ENCODE measurements around the gene ARSK. TPM values are rescaled to one million over a fixed set of nuclear protein-coding genes. Genes with fewer than 3 reads are reported as not detected.

The ARSK gene, protein sequence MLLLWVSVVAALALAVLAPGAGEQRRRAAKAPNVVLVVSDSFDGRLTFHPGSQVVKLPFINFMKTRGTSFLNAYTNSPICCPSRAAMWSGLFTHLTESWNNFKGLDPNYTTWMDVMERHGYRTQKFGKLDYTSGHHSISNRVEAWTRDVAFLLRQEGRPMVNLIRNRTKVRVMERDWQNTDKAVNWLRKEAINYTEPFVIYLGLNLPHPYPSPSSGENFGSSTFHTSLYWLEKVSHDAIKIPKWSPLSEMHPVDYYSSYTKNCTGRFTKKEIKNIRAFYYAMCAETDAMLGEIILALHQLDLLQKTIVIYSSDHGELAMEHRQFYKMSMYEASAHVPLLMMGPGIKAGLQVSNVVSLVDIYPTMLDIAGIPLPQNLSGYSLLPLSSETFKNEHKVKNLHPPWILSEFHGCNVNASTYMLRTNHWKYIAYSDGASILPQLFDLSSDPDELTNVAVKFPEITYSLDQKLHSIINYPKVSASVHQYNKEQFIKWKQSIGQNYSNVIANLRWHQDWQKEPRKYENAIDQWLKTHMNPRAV
- total RNA-seq: 1 to 10 TPM; 4.6 to 4.7 TPM

DNA sequence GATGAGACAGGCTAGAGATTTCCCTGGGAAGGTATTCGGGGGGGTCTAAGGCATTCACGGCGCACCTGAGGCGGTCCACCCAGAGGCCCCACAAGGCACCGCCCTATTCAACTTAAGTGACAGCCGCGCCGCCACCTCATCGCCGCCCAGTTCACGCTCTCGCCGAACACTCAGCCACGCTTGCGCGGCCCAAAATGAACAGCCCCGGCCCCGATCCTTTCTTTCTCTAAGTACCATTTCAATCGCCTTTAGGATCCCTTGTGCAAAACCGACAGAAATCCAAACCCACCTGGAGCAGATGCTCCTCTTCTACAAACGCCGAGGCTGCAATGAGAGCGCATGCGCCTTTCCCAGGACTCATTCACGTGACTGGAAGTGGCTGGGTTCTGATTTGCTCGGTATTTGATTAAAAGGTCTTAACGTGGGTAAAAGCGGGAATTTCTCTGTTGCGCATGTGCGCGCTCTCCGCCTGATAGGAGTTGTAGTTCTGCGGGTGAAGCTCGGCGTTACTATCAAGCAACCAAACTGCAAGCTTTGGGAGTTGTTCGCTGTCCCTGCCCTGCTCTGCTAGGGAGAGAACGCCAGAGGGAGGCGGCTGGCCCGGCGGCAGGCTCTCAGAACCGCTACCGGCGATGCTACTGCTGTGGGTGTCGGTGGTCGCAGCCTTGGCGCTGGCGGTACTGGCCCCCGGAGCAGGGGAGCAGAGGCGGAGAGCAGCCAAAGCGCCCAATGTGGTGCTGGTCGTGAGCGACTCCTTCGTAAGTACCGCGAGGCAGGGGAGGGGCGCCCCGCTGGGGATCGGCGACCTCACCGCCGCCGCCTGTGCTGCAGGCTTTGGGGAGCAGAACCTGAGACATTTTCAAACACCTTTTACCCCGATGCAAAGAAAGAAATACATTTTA lies at the start of gene ARSK, which contains the start of gene SKIC3:
TSS of gene ARSK (plus strand) at position 455 of the 902 bp plus-strand sequence. CDS start at position 633, 178 bp downstream.
TSS of gene SKIC3 (minus strand) at position 331 of the 902 bp plus-strand sequence. CDS start 7,827 bp downstream, outside the sequence.
- DNase-seq (peak; percentile 84), ATAC-seq (ENCODE audit: low read depth) (peak; percentile 92)
- H3K36me3 Mint-ChIP-seq: peaks cover 11% of the 10 kb centered on the region
- H3K27me3 Mint-ChIP-seq: no peaks in the 10 kb centered on the region
- peak within 1 kb of the TSS; percentile 98 for H3K4me3 Mint-ChIP-seq
- peaks cover 26% of the 10 kb centered on the region for H3K4me1 Mint-ChIP-seq
- POLR2A ChIA-PET: interaction anchor here (0.5 to 1.0 kb wide), 6 partner anchors 31 to 1253 kb away, joined by 3 to 7 read pairs (median 4); partner anchors contain the start of gene RFESD
- no peaks in the 10 kb centered on the region for H3K9me3 Mint-ChIP-seq
- H3K27ac Mint-ChIP-seq: peak within 1 kb of the TSS; percentile 92

DNA sequence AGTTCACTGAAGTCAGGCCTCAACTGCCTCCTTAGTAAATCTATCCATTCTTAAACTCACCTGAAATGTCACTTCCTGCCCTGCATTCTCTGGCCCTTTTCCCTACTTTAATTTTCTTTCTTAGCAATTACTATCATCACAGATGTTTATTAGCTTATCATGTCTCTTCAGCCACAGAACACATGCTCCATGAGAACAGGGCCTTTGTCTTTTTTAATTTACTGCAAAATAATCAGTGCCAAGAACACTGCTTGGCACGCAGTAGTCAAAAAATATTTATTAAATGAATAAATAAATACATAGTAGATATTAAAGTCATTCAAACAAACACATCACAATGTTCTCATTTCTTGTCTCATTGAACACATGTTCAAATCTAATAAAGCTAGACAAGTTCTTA lies 46.4 kb upstream of the ARSK start:
- DNase-seq (no peak), ATAC-seq (ENCODE audit: low read depth) (no peak)
- POLR2A ChIA-PET: no interaction called here
- H3K9me3 Mint-ChIP-seq: no peaks in the 10 kb centered on the region
- H3K36me3 Mint-ChIP-seq: peaks cover 31% of the 10 kb centered on the region
- no peaks in the 10 kb centered on the region for H3K27me3 Mint-ChIP-seq
- H3K4me1 Mint-ChIP-seq: no peaks in the 10 kb centered on the region
- no peak overlapping the region for H3K27ac Mint-ChIP-seq
- no peak overlapping the region for H3K4me3 Mint-ChIP-seq

DNA sequence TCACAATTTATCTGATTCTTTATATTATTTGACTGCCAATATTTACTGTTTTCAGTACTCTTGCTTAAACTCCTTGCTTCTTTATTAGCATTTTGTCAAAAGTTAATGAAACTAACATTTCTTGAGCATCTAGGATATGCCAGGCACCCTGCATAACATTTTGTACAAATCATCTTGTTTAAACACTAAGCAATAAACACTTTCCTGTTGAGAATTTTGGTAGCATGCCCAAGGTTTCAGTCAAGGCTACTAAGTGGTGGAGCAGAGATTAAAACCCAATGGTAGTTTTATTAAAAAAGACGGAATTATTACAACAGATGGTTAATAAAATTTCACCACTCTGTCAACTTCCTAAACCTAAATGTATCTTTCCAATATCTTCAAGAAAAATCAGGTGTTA lies 43.3 kb upstream of the ARSK start:
- Mint-ChIP-seq H3K4me1 (no peaks in the 10 kb centered on the region), H3K27ac (no peak overlapping the region), H3K36me3 (peaks cover 26% of the 10 kb centered on the region), H3K9me3 (no peaks in the 10 kb centered on the region), H3K4me3 (no peak overlapping the region), H3K27me3 (no peaks in the 10 kb centered on the region)
- ATAC-seq (ENCODE audit: low read depth) (no peak), DNase-seq (no peak)
- POLR2A ChIA-PET: no interaction called here

DNA sequence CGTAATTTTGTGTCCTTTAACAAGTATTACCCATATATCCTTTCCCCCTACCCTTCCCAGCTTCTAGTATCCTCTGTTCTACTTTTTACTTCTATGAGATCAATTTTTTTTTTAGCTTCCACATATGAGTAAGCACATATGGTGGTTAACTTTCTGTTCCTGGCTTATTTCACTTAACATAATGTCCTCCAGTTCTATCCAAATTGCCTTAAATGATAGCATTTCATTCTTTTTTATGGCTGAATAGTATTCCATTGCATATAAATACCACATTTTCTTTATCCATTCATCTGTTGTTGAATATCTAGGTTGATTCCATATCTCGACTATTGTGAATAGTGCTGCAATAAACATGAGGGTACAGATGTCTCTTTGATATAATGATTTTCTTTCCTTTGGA lies 36.5 kb upstream of the ARSK start:
- Mint-ChIP-seq H3K27ac (no peak overlapping the region), H3K36me3 (peaks cover 28% of the 10 kb centered on the region)

DNA sequence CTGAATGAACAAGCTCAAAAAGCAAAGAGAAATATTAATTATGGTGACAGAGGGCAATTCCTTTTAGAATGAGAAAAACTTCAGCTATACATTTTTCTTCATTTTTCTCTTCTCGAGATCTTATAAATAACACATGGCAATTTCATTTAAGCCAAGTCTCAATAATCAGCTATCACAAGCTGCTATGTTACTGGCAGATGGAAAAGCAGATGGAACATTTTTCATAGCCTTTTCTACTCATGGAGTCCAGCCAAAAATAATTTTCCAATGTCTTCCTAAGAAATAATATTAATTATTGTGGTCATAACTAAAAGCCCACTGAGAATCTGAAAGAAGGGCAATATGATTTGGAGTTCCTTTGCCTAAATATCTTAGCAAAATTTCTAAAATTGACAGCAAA lies 35.8 kb upstream of the ARSK start:
- no peaks in the 10 kb centered on the region for H3K27me3 Mint-ChIP-seq
- POLR2A ChIA-PET: no interaction called here
- no peak for DNase-seq
- H3K9me3 Mint-ChIP-seq: no peaks in the 10 kb centered on the region
- H3K4me1 Mint-ChIP-seq: no peaks in the 10 kb centered on the region
- no peak overlapping the region for H3K27ac Mint-ChIP-seq
- ATAC-seq (ENCODE audit: low read depth): no peak
- peaks cover 28% of the 10 kb centered on the region for H3K36me3 Mint-ChIP-seq
- H3K4me3 Mint-ChIP-seq: no peak overlapping the region

More for the DNA sequence above, 36.5 kb upstream of the ARSK start:
- POLR2A ChIA-PET: no interaction called here
- Mint-ChIP-seq H3K4me1 (no peaks in the 10 kb centered on the region), H3K27me3 (no peaks in the 10 kb centered on the region), H3K9me3 (no peaks in the 10 kb centered on the region), H3K4me3 (no peak overlapping the region)
- ATAC-seq (ENCODE audit: low read depth): no peak
- DNase-seq: no peak

DNA sequence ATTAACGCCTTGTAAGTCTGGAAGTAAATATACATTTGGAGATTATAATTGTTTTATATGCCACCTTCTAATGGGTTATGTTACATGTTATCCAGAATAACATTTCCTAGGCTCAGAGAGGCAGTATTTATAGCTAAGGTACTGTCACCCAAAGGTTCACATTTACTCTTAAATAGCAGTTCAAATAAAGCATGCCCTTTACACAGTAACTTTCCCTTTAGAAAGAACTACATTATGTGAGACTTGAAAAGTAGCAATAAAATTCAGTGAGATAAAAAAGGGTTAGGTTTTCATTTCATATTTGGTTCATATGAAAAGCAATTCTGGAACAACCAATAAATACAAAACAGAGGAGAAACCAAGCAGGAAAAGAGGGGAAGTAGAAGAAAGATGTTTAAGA lies 35.2 kb upstream of the ARSK start:
- no peaks in the 10 kb centered on the region for H3K9me3 Mint-ChIP-seq
- H3K4me3 Mint-ChIP-seq: no peak overlapping the region
- no peak for DNase-seq
- POLR2A ChIA-PET: no interaction called here
- no peaks in the 10 kb centered on the region for H3K27me3 Mint-ChIP-seq
- H3K36me3 Mint-ChIP-seq: peaks cover 29% of the 10 kb centered on the region
- ATAC-seq (ENCODE audit: low read depth): no peak
- H3K4me1 Mint-ChIP-seq: no peaks in the 10 kb centered on the region
- no peak overlapping the region for H3K27ac Mint-ChIP-seq

DNA sequence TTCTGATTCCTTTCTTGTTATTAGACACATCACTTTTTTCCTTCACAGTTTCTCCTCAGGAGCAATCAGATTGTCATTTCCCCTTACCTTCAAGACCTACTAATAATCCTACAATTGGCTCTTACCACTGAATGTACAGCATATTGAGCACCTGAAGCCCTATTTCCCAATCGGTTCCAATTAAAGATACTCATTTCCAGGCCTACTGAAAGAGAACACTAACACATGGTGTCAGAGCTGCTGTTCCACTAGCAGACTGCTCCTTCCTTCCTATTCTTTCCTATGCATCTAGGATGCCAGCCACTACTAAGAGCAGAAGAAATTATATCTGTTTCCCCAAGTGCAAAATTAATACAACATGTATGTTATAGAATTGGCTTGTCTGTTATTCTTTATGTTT lies 34.7 kb upstream of the ARSK start:
- H3K4me3 Mint-ChIP-seq: no peak overlapping the region
- H3K27ac Mint-ChIP-seq: no peak overlapping the region
- POLR2A ChIA-PET: no interaction called here
- no peaks in the 10 kb centered on the region for H3K4me1 Mint-ChIP-seq
- no peaks in the 10 kb centered on the region for H3K9me3 Mint-ChIP-seq
- H3K27me3 Mint-ChIP-seq: no peaks in the 10 kb centered on the region
- no peak for ATAC-seq (ENCODE audit: low read depth)
- peaks cover 26% of the 10 kb centered on the region for H3K36me3 Mint-ChIP-seq
- no peak for DNase-seq

DNA sequence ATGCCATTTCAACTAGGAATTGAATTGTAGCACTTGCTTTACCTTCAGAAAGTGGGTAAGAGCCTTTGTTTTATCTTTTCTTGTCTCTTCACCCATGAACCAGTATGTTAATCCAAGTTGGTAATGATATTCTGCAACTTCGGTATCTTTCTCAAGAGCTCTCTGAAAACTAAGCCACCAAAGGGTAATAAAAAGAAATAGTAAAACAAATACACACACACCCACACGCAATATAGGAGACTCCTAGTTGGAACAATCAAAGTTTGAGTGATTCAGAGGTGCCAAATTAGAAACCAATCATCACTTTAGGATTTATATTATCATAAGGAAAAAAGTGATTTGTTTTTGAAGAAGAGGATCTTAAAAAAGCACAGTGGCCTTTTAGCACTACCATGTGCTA lies 30.5 kb upstream of the ARSK start:
- peaks cover 32% of the 10 kb centered on the region for H3K36me3 Mint-ChIP-seq
- no peak for ATAC-seq (ENCODE audit: low read depth)

DNA sequence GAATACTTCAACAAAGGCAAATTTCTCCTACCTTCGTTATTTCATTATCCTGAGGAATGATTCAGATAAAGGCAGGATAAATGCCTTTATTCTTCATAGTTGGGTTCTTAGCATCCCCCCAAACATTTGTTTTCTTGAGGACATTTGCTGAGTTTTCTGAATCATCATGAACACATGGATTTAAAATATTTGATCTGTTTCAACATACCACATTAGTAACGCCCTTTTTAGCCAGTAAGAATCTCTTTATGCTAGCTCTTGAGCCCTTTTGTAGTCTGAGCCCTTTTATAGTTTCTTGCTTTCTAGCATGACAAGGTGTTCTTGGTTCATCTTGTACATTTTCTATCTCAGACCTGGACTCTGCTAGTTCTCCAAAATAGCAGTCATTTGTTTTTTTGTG lies 28.0 kb upstream of the ARSK start:
- POLR2A ChIA-PET: no interaction called here
- Mint-ChIP-seq H3K9me3 (no peaks in the 10 kb centered on the region), H3K27ac (no peak overlapping the region), H3K4me3 (no peak overlapping the region), H3K4me1 (no peaks in the 10 kb centered on the region), H3K27me3 (no peaks in the 10 kb centered on the region), H3K36me3 (peaks cover 24% of the 10 kb centered on the region)
- no peak for DNase-seq
- ATAC-seq (ENCODE audit: low read depth): no peak

More for the DNA sequence above, 30.5 kb upstream of the ARSK start:
- Mint-ChIP-seq H3K4me3 (no peak overlapping the region), H3K27ac (no peak overlapping the region), H3K9me3 (no peaks in the 10 kb centered on the region), H3K4me1 (no peaks in the 10 kb centered on the region), H3K27me3 (no peaks in the 10 kb centered on the region)
- no peak for DNase-seq
- POLR2A ChIA-PET: no interaction called here

DNA sequence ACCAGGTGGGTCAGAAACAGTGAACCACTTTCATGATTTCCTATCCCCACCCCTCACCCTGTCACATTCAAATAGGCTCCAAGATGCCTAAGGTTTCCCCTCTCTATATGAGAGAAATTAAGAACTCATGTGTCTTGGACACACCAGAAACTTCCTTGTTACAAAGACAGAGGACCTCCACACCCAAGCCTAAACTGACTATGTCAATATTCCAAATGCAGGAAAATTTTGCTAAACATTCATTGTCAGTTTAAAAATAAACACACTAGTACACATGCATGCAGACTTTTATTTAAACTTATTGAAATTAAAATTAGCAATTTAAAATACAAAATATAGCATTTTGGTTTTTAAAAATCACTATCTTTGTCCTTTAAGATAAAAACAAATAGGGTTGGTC lies 26.3 kb upstream of the ARSK start:
- POLR2A ChIA-PET: no interaction called here

DNA sequence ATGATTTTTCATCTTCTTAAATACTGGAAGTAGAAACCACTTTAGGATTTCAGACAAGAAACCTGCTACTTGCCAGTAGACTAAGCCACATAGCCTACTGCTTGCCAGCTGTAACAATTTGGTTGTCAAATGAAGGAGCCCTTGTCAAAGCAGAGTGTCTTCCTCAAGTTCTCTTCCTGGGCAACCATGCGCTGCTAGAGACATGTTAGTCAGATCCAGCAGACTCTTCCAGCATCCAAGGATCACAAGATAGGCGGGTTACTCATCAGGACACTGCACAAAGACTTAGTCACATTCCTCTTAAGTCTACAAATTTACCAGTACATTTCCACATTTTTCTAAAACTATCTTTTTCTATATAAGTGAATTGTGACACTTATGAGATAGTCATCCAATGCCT lies 24.5 kb upstream of the ARSK start:
- POLR2A ChIA-PET: no interaction called here
- DNase-seq (no peak), ATAC-seq (ENCODE audit: low read depth) (no peak)
- Mint-ChIP-seq H3K9me3 (no peaks in the 10 kb centered on the region), H3K27ac (no peak overlapping the region), H3K27me3 (no peaks in the 10 kb centered on the region), H3K4me3 (no peak overlapping the region), H3K4me1 (peaks cover 5% of the 10 kb centered on the region), H3K36me3 (peaks cover 35% of the 10 kb centered on the region)

More for the DNA sequence above, 26.3 kb upstream of the ARSK start:
- Mint-ChIP-seq H3K9me3 (no peaks in the 10 kb centered on the region), H3K27me3 (no peaks in the 10 kb centered on the region), H3K4me1 (no peaks in the 10 kb centered on the region), H3K4me3 (no peak overlapping the region), H3K36me3 (peaks cover 26% of the 10 kb centered on the region), H3K27ac (no peak overlapping the region)
- ATAC-seq (ENCODE audit: low read depth) (no peak), DNase-seq (no peak)

DNA sequence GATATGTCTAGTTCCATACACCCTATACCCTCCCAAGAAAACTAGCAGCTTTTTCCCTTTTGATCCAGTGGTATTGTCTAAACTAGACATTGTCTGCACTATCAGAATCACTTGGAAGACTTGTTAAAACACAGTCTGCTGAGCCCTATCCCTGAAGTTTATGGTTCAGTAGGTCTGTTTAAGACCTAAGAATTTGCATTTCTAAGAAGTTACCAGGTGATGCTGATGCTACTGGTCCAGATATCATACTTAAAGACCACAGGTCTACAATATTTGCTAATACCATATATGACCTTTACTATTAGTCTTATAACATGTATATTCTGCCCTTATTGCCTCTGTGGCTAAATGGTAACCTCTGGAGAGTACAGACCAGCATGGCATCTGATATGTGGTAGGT lies 23.4 kb upstream of the ARSK start:
- Mint-ChIP-seq H3K9me3 (no peaks in the 10 kb centered on the region), H3K27ac (no peak overlapping the region), H3K27me3 (no peaks in the 10 kb centered on the region), H3K36me3 (peaks cover 37% of the 10 kb centered on the region), H3K4me3 (no peak overlapping the region), H3K4me1 (peaks cover 5% of the 10 kb centered on the region)
- DNase-seq (no peak), ATAC-seq (ENCODE audit: low read depth) (no peak)
- POLR2A ChIA-PET: no interaction called here

DNA sequence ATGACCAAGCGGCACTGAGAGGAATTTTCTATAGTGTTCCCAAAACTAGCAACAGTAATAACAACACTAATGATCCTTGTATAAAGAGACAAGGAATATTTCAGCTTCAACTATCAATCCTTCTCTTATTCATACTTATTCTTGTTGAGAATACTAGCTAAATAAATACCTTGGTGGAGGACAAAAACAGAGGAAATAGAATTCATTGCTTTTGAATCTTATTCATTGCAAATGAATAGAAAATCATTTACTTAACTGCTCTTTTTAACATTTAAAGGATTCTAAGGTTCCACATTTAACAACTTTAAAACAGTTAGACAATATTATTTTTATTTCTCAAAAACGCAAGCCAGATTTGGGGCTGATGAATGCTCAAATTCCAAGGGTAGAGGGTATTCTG lies 22.5 kb upstream of the ARSK start:
- ATAC-seq (ENCODE audit: low read depth) (no peak), DNase-seq (no peak)
- H3K9me3 Mint-ChIP-seq: no peaks in the 10 kb centered on the region
- H3K27ac Mint-ChIP-seq: no peak overlapping the region
- peaks cover 5% of the 10 kb centered on the region for H3K4me1 Mint-ChIP-seq
- POLR2A ChIA-PET: no interaction called here
- H3K27me3 Mint-ChIP-seq: no peaks in the 10 kb centered on the region
- H3K4me3 Mint-ChIP-seq: no peak overlapping the region
- H3K36me3 Mint-ChIP-seq: peaks cover 39% of the 10 kb centered on the region
